ENCODE measurements around the gene PCBP4.

The PCBP4 gene

GRCh38 chr3:51967384-51968169 is at the start of gene PCBP4:
PCBP4 (minus strand) TSS chr3:51967454; CDS start chr3:51961240, 6,214 bp downstream.
- DNase-seq (ENCODE audit: low read depth in 3 of 3) = no peak

- DNase-seq (ENCODE audit: low read depth in 3 of 3) = no peak
Observed at GRCh38 chr3:52015438-52016228, 48.4 kb upstream of the PCBP4 start.

DNA sequence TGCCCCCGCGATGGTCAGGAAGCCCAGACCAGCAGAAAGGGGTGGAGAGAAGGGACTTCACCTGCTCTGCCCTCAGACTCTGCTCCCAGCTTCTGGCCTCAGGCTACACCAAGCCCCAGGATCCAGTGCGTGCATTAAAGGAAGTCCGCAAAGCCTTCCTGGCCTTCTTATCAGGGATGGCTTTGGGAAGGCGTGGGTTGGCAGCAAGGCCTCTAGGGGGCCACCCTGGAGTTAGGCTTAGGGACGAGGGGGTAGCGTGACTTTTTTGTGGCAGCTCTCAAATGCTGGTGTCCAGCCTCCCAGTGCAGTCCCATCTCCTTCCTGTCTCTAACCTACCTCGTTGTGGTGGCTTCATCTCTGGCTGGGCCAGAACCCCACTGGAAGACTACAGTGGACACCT is 47.4 kb upstream of the PCBP4 start:
- no peak for DNase-seq (ENCODE audit: low read depth in 3 of 3)

DNA sequence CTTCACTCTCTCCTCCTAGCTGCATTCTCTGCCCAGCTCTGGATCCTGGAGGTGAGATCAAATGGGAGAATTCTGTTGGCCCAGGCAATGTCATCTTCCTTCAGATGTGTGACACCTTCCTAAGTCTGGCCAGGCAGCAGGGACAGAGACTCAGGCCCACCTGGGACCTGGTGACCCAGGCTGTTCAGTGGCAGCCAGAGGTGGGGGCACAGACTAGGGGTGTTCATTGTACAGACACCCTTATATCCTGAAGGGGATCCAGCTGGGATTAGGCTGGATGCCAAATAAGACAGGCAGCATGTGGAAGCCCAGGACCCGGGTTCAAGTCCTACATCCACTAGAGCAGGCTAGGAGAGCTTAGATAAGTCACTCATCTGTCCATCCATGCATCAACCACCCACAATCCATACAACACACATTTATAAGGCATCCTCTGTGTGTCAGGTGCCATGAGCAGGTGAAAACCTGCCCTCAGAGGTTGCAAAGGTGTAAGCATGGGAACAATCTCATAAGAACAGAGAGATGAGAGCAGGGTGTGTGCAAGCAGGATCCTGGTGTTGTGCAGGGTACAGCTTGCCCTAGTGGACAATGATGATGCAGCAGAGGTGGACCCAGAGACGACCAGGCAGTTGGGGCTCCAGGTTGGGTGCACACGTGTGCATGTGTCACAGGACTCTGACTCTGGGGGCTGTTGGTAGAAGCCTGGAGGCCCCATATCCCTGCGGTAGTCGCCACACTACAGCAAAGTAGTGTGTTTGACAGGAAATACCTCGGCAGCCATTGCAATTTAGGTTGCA is 46.7 kb upstream of the PCBP4 start:
- DNase-seq (ENCODE audit: low read depth in 3 of 3) = no peak

DNA sequence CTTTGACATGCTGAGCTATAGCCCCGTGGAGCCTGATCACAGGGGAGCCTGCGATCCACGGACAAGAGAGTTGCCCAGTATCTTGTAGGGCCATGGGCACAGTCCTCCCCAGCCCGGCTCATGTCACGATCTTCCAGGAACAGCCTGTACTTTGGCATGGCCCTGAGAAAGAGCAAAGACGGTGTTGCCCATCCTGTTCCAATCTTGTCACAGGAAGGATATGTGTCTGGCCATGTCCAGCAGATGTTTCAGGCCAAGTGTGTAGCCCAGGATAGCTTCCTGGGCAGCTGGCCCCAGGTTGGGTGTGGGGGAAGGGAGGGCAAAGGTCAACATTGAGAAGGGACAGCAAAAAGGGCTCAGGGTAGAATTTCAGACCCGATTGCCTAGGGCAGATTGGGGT is 45.4 kb upstream of the PCBP4 start:
- no peak for DNase-seq (ENCODE audit: low read depth in 3 of 3)

- DNase-seq (ENCODE audit: low read depth in 3 of 3) = no peak
Observed at GRCh38 chr3:52010431-52010830, 43.2 kb upstream of the PCBP4 start.

GRCh38 chr3:52007291-52007690 is 40.0 kb upstream of the PCBP4 start:
- DNase-seq (ENCODE audit: low read depth in 3 of 3) = no peak

DNA sequence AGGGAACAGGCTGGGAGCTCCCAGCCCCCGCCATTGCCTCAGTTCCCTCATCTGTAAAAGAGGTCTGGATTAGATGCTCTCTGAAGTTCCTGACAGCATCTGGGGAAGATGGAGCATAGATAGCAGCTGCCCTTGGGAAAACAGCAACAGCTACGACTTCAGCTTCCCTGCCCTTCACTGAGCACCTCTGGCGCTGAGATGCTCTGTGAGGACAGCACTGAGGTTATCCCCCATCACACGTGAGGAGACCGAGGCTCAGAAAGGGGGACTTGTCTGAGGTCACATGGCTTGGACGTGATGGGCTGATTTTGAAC is 39.5 kb upstream of the PCBP4 start:
- DNase-seq (ENCODE audit: low read depth in 3 of 3) = no peak

DNA sequence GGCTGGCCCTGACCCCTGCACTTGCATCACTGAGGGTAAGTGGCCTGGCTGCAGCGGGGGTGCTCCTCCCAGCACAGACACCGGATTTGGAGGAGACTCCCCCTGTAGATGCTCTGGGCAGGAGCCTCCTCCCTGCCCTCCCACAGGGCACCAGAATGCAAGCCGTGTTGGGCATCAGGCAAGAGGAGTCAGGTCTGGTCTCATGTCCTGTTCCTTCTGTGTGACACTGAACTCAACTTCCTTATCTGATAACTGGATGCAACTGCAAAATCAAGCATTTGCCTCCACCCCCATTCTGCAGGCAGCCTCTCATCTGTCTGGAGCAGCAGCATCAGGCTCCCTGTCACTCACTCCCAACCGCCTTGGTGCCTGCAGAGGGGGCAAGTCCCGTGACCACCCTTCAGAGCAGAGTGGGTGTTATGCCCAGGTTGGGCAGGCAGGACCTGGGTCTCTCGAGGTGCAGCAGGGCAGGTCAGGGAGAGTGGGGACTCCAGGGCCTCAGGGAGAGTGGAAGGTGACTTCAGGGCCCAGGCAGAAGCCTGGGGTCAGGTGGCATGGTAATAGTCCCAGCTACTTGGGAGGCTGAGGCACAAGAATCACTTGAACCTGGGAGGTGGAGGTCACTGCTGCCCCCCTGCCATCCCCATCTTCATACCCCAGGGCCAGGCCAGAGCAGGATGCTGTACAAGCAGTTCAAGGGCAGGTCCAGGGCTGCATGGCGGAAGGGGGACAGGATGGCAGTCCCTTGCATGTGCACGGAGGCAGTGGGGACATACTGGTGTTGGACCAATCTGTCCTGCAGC is 39.0 kb upstream of the PCBP4 start:
- DNase-seq (ENCODE audit: low read depth in 3 of 3) = no peak

GRCh38 chr3:52005571-52005986 is 38.3 kb upstream of the PCBP4 start:
- no peak for DNase-seq (ENCODE audit: low read depth in 3 of 3)

GRCh38 chr3:52004906-52005395 is 37.7 kb upstream of the PCBP4 start:
- no peak for DNase-seq (ENCODE audit: low read depth in 3 of 3)

GRCh38 chr3:52004163-52004787 is 37.0 kb upstream of the PCBP4 start:
- no peak for DNase-seq (ENCODE audit: low read depth in 3 of 3)

- DNase-seq (ENCODE audit: low read depth in 3 of 3) = no peak
Observed at GRCh38 chr3:52002748-52003147, 35.5 kb upstream of the PCBP4 start.

GRCh38 chr3:52001443-52001974 is 34.3 kb upstream of the PCBP4 start:
- peak; percentile 66 to 74 (median 70) for DNase-seq (ENCODE audit: low read depth in 3 of 3)

GRCh38 chr3:51999846-52000245 is 32.6 kb upstream of the PCBP4 start:
- no peak for DNase-seq (ENCODE audit: low read depth in 3 of 3)

- no peak for DNase-seq (ENCODE audit: low read depth in 3 of 3)
Observed at GRCh38 chr3:51998774-51999173, 31.5 kb upstream of the PCBP4 start.

DNA sequence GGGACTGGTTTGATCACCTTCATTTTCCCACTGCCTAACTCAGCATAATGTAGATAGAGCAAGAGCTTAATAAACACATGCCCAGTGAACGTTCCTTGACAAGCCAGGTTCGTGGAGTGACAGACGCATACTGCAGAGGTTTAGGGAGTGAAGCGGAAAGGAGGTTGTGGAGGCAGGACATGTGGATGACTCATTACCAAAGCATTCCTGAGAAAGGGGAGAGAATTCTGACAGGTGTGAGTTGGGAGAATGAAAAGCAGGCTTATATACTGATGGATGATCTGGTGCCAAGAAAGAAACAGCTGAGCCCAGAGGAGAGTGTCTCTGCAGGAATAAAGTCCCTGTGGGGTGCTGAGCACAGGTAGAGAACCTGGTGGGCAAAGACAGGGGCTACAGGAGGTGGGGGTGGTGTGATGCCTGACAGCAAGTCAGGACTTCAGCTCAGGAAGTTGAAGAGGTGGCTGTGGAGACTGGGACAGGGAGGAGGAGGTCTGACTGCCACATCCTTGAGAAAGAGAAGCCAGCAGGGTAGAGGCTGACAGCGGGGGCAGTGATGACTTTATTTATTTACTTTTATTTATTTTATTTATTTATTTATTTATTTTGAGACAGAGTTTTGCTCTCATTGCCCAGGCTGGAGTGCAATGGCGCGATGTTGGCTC is 30.8 kb upstream of the PCBP4 start:
- DNase-seq (ENCODE audit: low read depth in 3 of 3) = no peak

GRCh38 chr3:51997172-51997571 is 29.9 kb upstream of the PCBP4 start:
- no peak for DNase-seq (ENCODE audit: low read depth in 3 of 3)

GRCh38 chr3:51995346-51996163 is 28.3 kb upstream of the PCBP4 start, which contains the start of gene RPL29:
RPL29 (minus strand) TSS chr3:51995895; CDS start chr3:51995461, 434 bp downstream.
- peak; percentile 64 to 86 (median 84) for DNase-seq (ENCODE audit: low read depth in 3 of 3)

All from stimulated activated CD4-positive, alpha-beta T cell treated with anti-CD3 and anti-CD28 coated beads, TNF-alpha, amount 100 ng/mL, for 4 hours (primary cell).